Esophagus muscularis mucosa (tissue), 3 donors: ENCODE data around the gene LALBA.

Experiments used
- CTCF ChIP-seq, 3 experiments: fragments of 200-600 bp in 2 of 3; fragments of 450-650 bp in 1 of 3; sonication (generic) in 2 of 3; IDR thresholded peaks; one replicate each; pipeline ENCODE4 v1.5.1; 2017 to 2019; ENCODE audit warnings: antibody characterized with exemption in 3 of 3, mild to moderate bottlenecking in 2 of 3, moderate library complexity in 1 of 3
- POLR2A ChIP-seq: fragments of 450-650 bp; IDR thresholded peaks from one replicate; pipeline ENCODE4 v1.6.1; 2017; ENCODE audit warnings: antibody characterized with exemption, moderate library complexity, mild to moderate bottlenecking, low read depth

- TF ChIP-seq CTCF (IDR thresholded peaks at IDR 0.05), result no peak
- no peak for TF ChIP-seq POLR2A
Measured at GRCh38 chr12:48572326-48572725, 2.5 kb upstream of the LALBA start.
